GM12865 (cell line): Measurements from ENCODE around the gene YLPM1.
A peak's percentile ranks its signal among the peaks of the same experiment; 100 is the strongest.

ENCODE experiments used
- DNase-seq: peaks from one replicate; pipeline ENCODE4 v3.0.0; 2010; ENCODE audit warnings: low read depth
- H3K4me3 ChIP-seq: 2 replicates; pipeline ENCODE4 v1.5.1; 2011; ENCODE audit warnings: mild to moderate bottlenecking, low read depth, low read length, control low read depth
- CTCF ChIP-seq: IDR thresholded peaks from 2 replicates; pipeline ENCODE4 v1.5.1; 2011; ENCODE audit warnings: low read length, control low read depth, low read depth, inconsistent platforms; ENCODE audit not compliant: insufficient read depth; ENCODE audit errors: missing control alignments

YLPM1 gene

GRCh38 chr14:74867673-74868072 lies 104.6 kb downstream of the YLPM1 start:
- peak; percentile 16 for DNase-seq
- H3K4me3 ChIP-seq, result no peak overlapping the region
- TF ChIP-seq CTCF, result no peak

- no peak for DNase-seq
- no peak overlapping the region for H3K4me3 ChIP-seq
- TF ChIP-seq CTCF, result no peak
These were observed 105.6 kb downstream of the YLPM1 start for GRCh38 chr14:74868739-74869138.

GRCh38 chr14:74871819-74872218 lies 108.7 kb downstream of the YLPM1 start:
- no peak overlapping the region for H3K4me3 ChIP-seq
- no peak for TF ChIP-seq CTCF
- no peak for DNase-seq

- no peak for TF ChIP-seq CTCF
- no peak overlapping the region for H3K4me3 ChIP-seq
- no peak for DNase-seq
These were observed 112.1 kb downstream of the YLPM1 start for GRCh38 chr14:74875204-74875603.

- no peak within 1 kb of the TSS for H3K4me3 ChIP-seq
- DNase-seq, result no peak
- TF ChIP-seq CTCF, result no peak
These were observed 113.1 kb downstream of the YLPM1 start, which contains the start of gene PROX2 for GRCh38 chr14:74875941-74876913. PROX2 (minus strand) TSS chr14:74876145; CDS start chr14:74863834, 12,311 bp downstream.

GRCh38 chr14:74879427-74880182 lies 116.5 kb downstream of the YLPM1 start:
- TF ChIP-seq CTCF, result no peak
- H3K4me3 ChIP-seq, result no peak overlapping the region
- DNase-seq, result no peak
